Epithelial cell of proximal tubule (primary cell): Measurements from ENCODE around the gene IGDCC3. TPM values are rescaled to one million over a fixed set of nuclear protein-coding genes. Genes with fewer than 3 reads are reported as not detected.

Experiments
- DNase-seq: peaks from one replicate; pipeline ENCODE4 v3.0.0-alpha.2; 2011; ENCODE audit warnings: low read depth
- H3K4me3 ChIP-seq: 2 replicates; pipeline ENCODE4 v1.5.1; 2011; ENCODE audit warnings: low read depth, mild to moderate bottlenecking, low read length
- CTCF ChIP-seq: conservative IDR thresholded peaks from 2 replicates; pipeline ENCODE4 v1.5.1; 2012; ENCODE audit warnings: low read depth, mild to moderate bottlenecking, low read length
- total RNA-seq: library from RNA; depleted of rRNA; stranded (reverse); fragments of >200 nt; gene quantifications from 2 replicates; pipeline ENCODE4 v1.2.3, GENCODE V29; 2015

The IGDCC3 gene
- total RNA-seq, 1 donor from 2014 or later, result not detected

- H3K4me3 ChIP-seq, result no peak overlapping the region
- no peak for DNase-seq
- TF ChIP-seq CTCF, result no peak
Observed at GRCh38 chr15:65363766-65364165, 14.0 kb downstream of the IGDCC3 start.

GRCh38 chr15:65363306-65363705 lies 14.5 kb downstream of the IGDCC3 start:
- H3K4me3 ChIP-seq, result no peak overlapping the region
- no peak for TF ChIP-seq CTCF
- no peak for DNase-seq

- no peak for TF ChIP-seq CTCF
- DNase-seq, result no peak
- H3K4me3 ChIP-seq, result no peak overlapping the region
Observed at GRCh38 chr15:65362491-65362890, 15.3 kb downstream of the IGDCC3 start.

GRCh38 chr15:65361708-65362459 lies 15.9 kb downstream of the IGDCC3 start:
- H3K4me3 ChIP-seq, result no peak overlapping the region
- TF ChIP-seq CTCF, result no peak
- DNase-seq, result no peak

- no peak for DNase-seq
- no peak overlapping the region for H3K4me3 ChIP-seq
- no peak for TF ChIP-seq CTCF
Observed at GRCh38 chr15:65360506-65360905, 17.3 kb downstream of the IGDCC3 start.

- peak overlapping the region; percentile 30 for H3K4me3 ChIP-seq
- no peak for DNase-seq
- no peak for TF ChIP-seq CTCF
Observed at GRCh38 chr15:65355988-65356353, 21.8 kb downstream of the IGDCC3 start.
